AG09319 (cell line): ENCODE results near the gene SSTR5.

Source experiments
- DNase-seq: peaks from one replicate; pipeline ENCODE4 v3.0.0-alpha.2; 2010; ENCODE audit warnings: low read depth; ENCODE audit errors: extremely low read depth
- CTCF ChIP-seq: IDR thresholded peaks from 2 replicates; pipeline ENCODE4 v1.5.1; 2011; ENCODE audit warnings: low read depth, mild to moderate bottlenecking, inconsistent platforms, low read length, moderate library complexity

Gene SSTR5

GRCh38 chr16:1095450-1096168 is 23.1 kb downstream of the SSTR5 start:
- TF ChIP-seq CTCF = no peak
- DNase-seq = no peak

GRCh38 chr16:1096169-1097082 is 23.9 kb downstream of the SSTR5 start, which contains the start of gene C1QTNF8:
Gene C1QTNF8, minus strand, starts transcription at chr16:1096244. Its CDS starts 1,322 bp downstream, at chr16:1094922.
- no peak for DNase-seq
- no peak for TF ChIP-seq CTCF

GRCh38 chr16:1097156-1097555 is 24.6 kb downstream of the SSTR5 start:
- no peak for DNase-seq
- no peak for TF ChIP-seq CTCF

GRCh38 chr16:1097800-1098199 is 25.3 kb downstream of the SSTR5 start:
- DNase-seq = no peak
- no peak for TF ChIP-seq CTCF

- DNase-seq = no peak
- TF ChIP-seq CTCF = no peak
Observed at GRCh38 chr16:1098266-1098991, 25.9 kb downstream of the SSTR5 start.

GRCh38 chr16:1099189-1100083 is 26.9 kb downstream of the SSTR5 start:
- no peak for DNase-seq
- TF ChIP-seq CTCF = no peak
